ENCODE data around the gene ISCU. TPM values are rescaled to one million over a fixed set of nuclear protein-coding genes. Genes with fewer than 3 reads are reported as not detected.
"Not testable (repeated sequence)": the region's sequence is repeated elsewhere in the genome, so short reads cannot be mapped to it uniquely, and the experiment has no call there.

ISCU gene
- total RNA-seq, 1 experiment from 2014 or later, result 71.1 TPM

- DNase-seq (ENCODE audit: low spot score), result peak; percentile 88
Observed at GRCh38 chr12:108618079-108618952, 55.9 kb downstream of the ISCU start.

GRCh38 chr12:108618953-108619274 is 56.5 kb downstream of the ISCU start:
- not testable (repeated sequence) for DNase-seq (ENCODE audit: low spot score)

Other genes starting within 250 kb of the ISCU start
- gene CMKLR1, start 223.3 kb upstream of the ISCU start, total RNA-seq (2014; rRNA removed; shearing (Covaris generic)), result not detected in 2 replicates
- 9.1 and 9.6 TPM in 2 replicates for gene FICD, start 47.3 kb upstream of the ISCU start, total RNA-seq (2014; rRNA removed; shearing (Covaris generic))
- gene SART3, start 1.4 kb upstream of the ISCU start, total RNA-seq (2014; rRNA removed; shearing (Covaris generic)), result 91.8 and 98.9 TPM in 2 replicates
- gene TMEM119, start 35.5 kb downstream of the ISCU start, total RNA-seq (2014; rRNA removed; shearing (Covaris generic)), result not detected in 2 replicates
- gene SELPLG, start 71.3 kb downstream of the ISCU start, total RNA-seq (2014; rRNA removed; shearing (Covaris generic)), result not detected in 2 replicates
- 62.9 and 67.5 TPM in 2 replicates for gene CORO1C, start 168.9 kb downstream of the ISCU start, total RNA-seq (2014; rRNA removed; shearing (Covaris generic))

Data from HT-29 (cell line).